ENCODE data around the gene AKNA.

Gene AKNA

GRCh38 chr9:114387680-114388356 is at the start of gene AKNA:
Gene AKNA, minus strand, starts transcription at chr9:114387982. Its CDS starts 6,649 bp downstream, at chr9:114381333.
- DNase-seq, result no peak

- no peak for DNase-seq
These were observed 49.7 kb upstream of the AKNA start for GRCh38 chr9:114437401-114437893.

- DNase-seq, result peak in 1 of 2 experiments; percentile 14
These were observed 47.1 kb upstream of the AKNA start for GRCh38 chr9:114434878-114435311.

GRCh38 chr9:114433720-114434255 is 46.0 kb upstream of the AKNA start:
- DNase-seq, result no peak

- no peak for DNase-seq
These were observed 45.3 kb upstream of the AKNA start for GRCh38 chr9:114433086-114433485.

GRCh38 chr9:114432323-114433067 is 44.7 kb upstream of the AKNA start:
- DNase-seq, result no peak

GRCh38 chr9:114431770-114432169 is 44.0 kb upstream of the AKNA start:
- DNase-seq, result no peak

- no peak for DNase-seq
These were observed 43.2 kb upstream of the AKNA start for GRCh38 chr9:114431003-114431402.

GRCh38 chr9:114430457-114430856 is 42.7 kb upstream of the AKNA start:
- DNase-seq, result no peak

GRCh38 chr9:114429488-114429887 is 41.7 kb upstream of the AKNA start:
- DNase-seq, result no peak

- DNase-seq, result no peak
These were observed 40.7 kb upstream of the AKNA start for GRCh38 chr9:114428466-114428865.

GRCh38 chr9:114427644-114428043 is 39.9 kb upstream of the AKNA start:
- DNase-seq, result no peak

- DNase-seq, result no peak
These were observed 38.5 kb upstream of the AKNA start for GRCh38 chr9:114426046-114426948.

- DNase-seq, result no peak
These were observed 37.3 kb upstream of the AKNA start for GRCh38 chr9:114425126-114425525.

- no peak for DNase-seq
These were observed 36.3 kb upstream of the AKNA start for GRCh38 chr9:114424126-114424525.

GRCh38 chr9:114423181-114423580 is 35.4 kb upstream of the AKNA start:
- DNase-seq, result no peak

GRCh38 chr9:114421147-114421546 is 33.4 kb upstream of the AKNA start:
- no peak for DNase-seq

GRCh38 chr9:114419796-114420195 is 32.0 kb upstream of the AKNA start:
- DNase-seq, result no peak

GRCh38 chr9:114418053-114418452 is 30.3 kb upstream of the AKNA start:
- no peak for DNase-seq

GRCh38 chr9:114417511-114417910 is 29.7 kb upstream of the AKNA start:
- no peak for DNase-seq

GRCh38 chr9:114416906-114417305 is 29.1 kb upstream of the AKNA start:
- DNase-seq, result no peak

- DNase-seq, result no peak
These were observed 28.5 kb upstream of the AKNA start for GRCh38 chr9:114416290-114416689.

- DNase-seq, result no peak
These were observed 26.6 kb upstream of the AKNA start for GRCh38 chr9:114414346-114414745.
